Keratinocyte (primary cell): Measurements from ENCODE around the gene C1QTNF5. TPM values are rescaled to one million over a fixed set of nuclear protein-coding genes. Genes with fewer than 3 reads are reported as not detected.

ENCODE experiments used
- DNase-seq: peaks from one replicate; pipeline ENCODE4 v3.0.0-alpha.2; 2011; ENCODE audit warnings: low read depth, missing footprints, low spot score
- FAIRE-seq: peaks from 2 replicates; lab custom pipeline; 2011; peaks lifted over from hg19 to GRCh38; lab: Jason Lieb, UNC
- H2AFZ ChIP-seq: 2 replicates; pipeline ENCODE4 v1.6.0; 2012; ENCODE audit warnings: low read length, control low read depth, inconsistent platforms; ENCODE audit not compliant: control insufficient read depth
- H3K27ac ChIP-seq: 2 replicates; pipeline ENCODE4 v1.5.1; 2011; ENCODE audit warnings: low read length; ENCODE audit not compliant: control insufficient read depth, insufficient read depth
- H3K27me3 ChIP-seq: 3 replicates; pipeline ENCODE4 v1.6.0; 2011; ENCODE audit warnings: low read length; ENCODE audit not compliant: control insufficient read depth, insufficient read depth; ENCODE audit errors: extremely low read depth
- H3K36me3 ChIP-seq, 2 experiments: 2 replicates in 1 of 2; 3 replicates in 1 of 2; pipeline ENCODE4 v1.5.1; 2011; ENCODE audit warnings: low read length in 2 of 2, mild to moderate bottlenecking in 1 of 2; ENCODE audit not compliant: control insufficient read depth in 2 of 2, insufficient read depth in 2 of 2; ENCODE audit errors: extremely low read depth in 1 of 2
- H3K4me1 ChIP-seq: 3 replicates; pipeline ENCODE4 v1.5.1; 2011; ENCODE audit warnings: low read length; ENCODE audit not compliant: control insufficient read depth, insufficient read depth; ENCODE audit errors: extremely low read depth
- H3K4me2 ChIP-seq: 3 replicates; pipeline ENCODE4 v1.6.0; 2011; ENCODE audit warnings: low read depth, low read length; ENCODE audit not compliant: control insufficient read depth, insufficient read depth; ENCODE audit errors: extremely low read depth
- H3K4me3 ChIP-seq, 3 experiments: fragments of 200-600 bp in 1 of 3; sonication (generic) in 1 of 3; 2 replicates in 2 of 3; 3 replicates in 1 of 3; pipeline ENCODE4 v1.5.1; 2011 to 2016; ENCODE audit warnings: low read length in 3 of 3, mild to moderate bottlenecking in 3 of 3, control low read depth in 2 of 3, inconsistent platforms in 1 of 3, low read depth in 1 of 3, mixed read lengths in 1 of 3, mixed run types in 1 of 3, moderate library complexity in 1 of 3; ENCODE audit not compliant: control insufficient read depth in 2 of 3, insufficient read depth in 2 of 3; ENCODE audit errors: extremely low read depth in 1 of 3
- H3K79me2 ChIP-seq: 2 replicates; pipeline ENCODE4 v1.6.0; 2012; ENCODE audit warnings: low read length; ENCODE audit not compliant: control insufficient read depth, insufficient read depth
- H3K9ac ChIP-seq: 3 replicates; pipeline ENCODE4 v1.6.0; 2011; ENCODE audit warnings: low read length; ENCODE audit not compliant: control insufficient read depth, insufficient read depth; ENCODE audit errors: extremely low read depth
- H3K9me1 ChIP-seq: 3 replicates; pipeline ENCODE4 v1.6.0; 2011; ENCODE audit warnings: low read length; ENCODE audit not compliant: control insufficient read depth, insufficient read depth; ENCODE audit errors: extremely low read depth
- H3K9me3 ChIP-seq: 2 replicates; pipeline ENCODE4 v1.5.1; 2012; ENCODE audit warnings: low read depth, low read length; ENCODE audit not compliant: control insufficient read depth
- H4K20me1 ChIP-seq: 3 replicates; pipeline ENCODE4 v1.6.0; 2011; ENCODE audit warnings: low read length; ENCODE audit not compliant: control insufficient read depth, insufficient read depth; ENCODE audit errors: extremely low read depth
- EZH2 ChIP-seq: IDR thresholded peaks from one replicate; pipeline ENCODE4 v1.6.1; 2012; ENCODE audit warnings: inconsistent platforms, mild to moderate bottlenecking, low read length, moderate library complexity
- dilution Hi-C: fragments of 300-500 bp; cut with MboI; formaldehyde crosslinking; loops from one replicate; pipeline ENCODE4 v1.7.0; 2020; ENCODE audit warnings: low sequenced_read_pairs; ENCODE audit not compliant: extremely low pct_ligation_motif_present
- polyA plus RNA-seq, 5 experiments: library from polyadenylated mRNA; depleted of rRNA in 3 of 5; stranded (reverse) in 3 of 5; stranded (forward) in 1 of 5; unstranded in 1 of 5; fragments of >200 nt; gene quantifications; 1 replicate in 1 of 5; 2 replicates in 3 of 5; 3 replicates in 1 of 5; pipeline versions ENCODE4 v1.2.1 to v1.2.3, GENCODE V29; 2011 to 2012; ENCODE audit warnings: missing spikeins in 2 of 5, low read depth in 1 of 5, low replicate concordance in 1 of 5
- TF ChIP-seq, protein P1 (sequence below), 3 experiments: IDR thresholded peaks in 1 of 3; conservative IDR thresholded peaks in 1 of 3; optimal IDR thresholded peaks in 1 of 3; 2 replicates in 2 of 3; 3 replicates in 1 of 3; pipeline versions ENCODE3 to v1.5.1; 2011; ENCODE audit warnings: low read length in 3 of 3, mild to moderate bottlenecking in 3 of 3, moderate library complexity in 2 of 3, control low read depth in 1 of 3, inconsistent platforms in 1 of 3; ENCODE audit not compliant: insufficient read depth in 2 of 3; ENCODE audit errors: extremely low read depth in 1 of 3

C1QTNF5 gene
- polyA plus RNA-seq, 1 donor (not counting 4 experiments of a cell fraction or from before 2014, with no cell fraction given), result not detected

DNA sequence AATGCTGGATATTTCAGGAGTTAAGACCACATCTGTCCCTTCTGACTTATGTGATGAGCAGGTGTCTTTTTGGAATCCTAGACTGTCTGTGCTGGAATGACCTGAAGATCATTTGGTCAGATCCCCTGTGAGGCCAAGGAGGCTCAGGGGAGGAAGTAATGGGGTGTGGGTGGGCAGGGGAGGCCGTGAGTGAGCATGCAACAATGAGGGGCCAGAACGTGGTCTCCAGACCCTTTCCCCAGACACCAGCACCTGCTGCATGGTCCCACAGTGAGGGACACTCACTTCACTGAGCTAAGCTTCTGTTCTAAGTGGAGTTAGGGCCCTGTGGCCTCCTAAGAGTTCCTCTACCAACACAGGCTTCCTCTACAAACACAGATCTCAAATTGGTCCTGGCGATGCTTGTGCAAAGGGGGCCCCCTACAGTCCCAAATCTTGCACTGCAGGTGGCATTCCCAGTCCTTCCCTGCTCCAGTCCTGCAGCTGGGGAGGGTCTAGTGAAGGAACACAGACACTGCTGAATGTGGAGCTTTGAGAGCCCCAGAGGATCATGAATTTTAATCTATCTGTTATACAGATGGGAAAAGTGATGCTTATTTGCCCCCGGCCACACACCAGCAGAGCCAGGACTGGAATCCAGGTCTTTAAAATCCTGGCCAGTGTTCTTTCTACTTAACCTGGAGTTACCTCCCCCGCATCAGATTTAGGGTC, 33.4 kb upstream of the C1QTNF5 start:
- Histone ChIP-seq H3K9ac (no peak overlapping the region), H4K20me1 (no peaks in the 10 kb centered on the region), H3K4me1 (peaks cover 23% of the 10 kb centered on the region), H3K9me3 (no peaks in the 10 kb centered on the region), H3K27ac (no peak overlapping the region), H3K36me3 (no peaks in the 10 kb centered on the region), H3K79me2 (no peaks in the 10 kb centered on the region), H3K4me3 (no peak overlapping the region), H2AFZ (no peak overlapping the region), H3K4me2 (no peak overlapping the region), H3K9me1 (peaks cover 2% of the 10 kb centered on the region), H3K27me3 (peaks cover 6% of the 10 kb centered on the region)
- FAIRE-seq, result peak; percentile 78
- TF ChIP-seq, protein P1, sequence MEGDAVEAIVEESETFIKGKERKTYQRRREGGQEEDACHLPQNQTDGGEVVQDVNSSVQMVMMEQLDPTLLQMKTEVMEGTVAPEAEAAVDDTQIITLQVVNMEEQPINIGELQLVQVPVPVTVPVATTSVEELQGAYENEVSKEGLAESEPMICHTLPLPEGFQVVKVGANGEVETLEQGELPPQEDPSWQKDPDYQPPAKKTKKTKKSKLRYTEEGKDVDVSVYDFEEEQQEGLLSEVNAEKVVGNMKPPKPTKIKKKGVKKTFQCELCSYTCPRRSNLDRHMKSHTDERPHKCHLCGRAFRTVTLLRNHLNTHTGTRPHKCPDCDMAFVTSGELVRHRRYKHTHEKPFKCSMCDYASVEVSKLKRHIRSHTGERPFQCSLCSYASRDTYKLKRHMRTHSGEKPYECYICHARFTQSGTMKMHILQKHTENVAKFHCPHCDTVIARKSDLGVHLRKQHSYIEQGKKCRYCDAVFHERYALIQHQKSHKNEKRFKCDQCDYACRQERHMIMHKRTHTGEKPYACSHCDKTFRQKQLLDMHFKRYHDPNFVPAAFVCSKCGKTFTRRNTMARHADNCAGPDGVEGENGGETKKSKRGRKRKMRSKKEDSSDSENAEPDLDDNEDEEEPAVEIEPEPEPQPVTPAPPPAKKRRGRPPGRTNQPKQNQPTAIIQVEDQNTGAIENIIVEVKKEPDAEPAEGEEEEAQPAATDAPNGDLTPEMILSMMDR (optimal IDR thresholded peaks at IDR 0.05 in 1 of 3, IDR thresholded peaks at IDR 0.05 in 1 of 3, conservative IDR thresholded peaks at IDR 0.05 in 1 of 3; ENCODE audit: extremely low read depth in 1 of 3, insufficient read depth in 2 of 3, low read length in 3 of 3), result peak; percentile 86 to 98 (median 92)
- TF ChIP-seq EZH2, result no peak
- dilution Hi-C loops, result no loop called here
- DNase-seq, result no peak

DNA sequence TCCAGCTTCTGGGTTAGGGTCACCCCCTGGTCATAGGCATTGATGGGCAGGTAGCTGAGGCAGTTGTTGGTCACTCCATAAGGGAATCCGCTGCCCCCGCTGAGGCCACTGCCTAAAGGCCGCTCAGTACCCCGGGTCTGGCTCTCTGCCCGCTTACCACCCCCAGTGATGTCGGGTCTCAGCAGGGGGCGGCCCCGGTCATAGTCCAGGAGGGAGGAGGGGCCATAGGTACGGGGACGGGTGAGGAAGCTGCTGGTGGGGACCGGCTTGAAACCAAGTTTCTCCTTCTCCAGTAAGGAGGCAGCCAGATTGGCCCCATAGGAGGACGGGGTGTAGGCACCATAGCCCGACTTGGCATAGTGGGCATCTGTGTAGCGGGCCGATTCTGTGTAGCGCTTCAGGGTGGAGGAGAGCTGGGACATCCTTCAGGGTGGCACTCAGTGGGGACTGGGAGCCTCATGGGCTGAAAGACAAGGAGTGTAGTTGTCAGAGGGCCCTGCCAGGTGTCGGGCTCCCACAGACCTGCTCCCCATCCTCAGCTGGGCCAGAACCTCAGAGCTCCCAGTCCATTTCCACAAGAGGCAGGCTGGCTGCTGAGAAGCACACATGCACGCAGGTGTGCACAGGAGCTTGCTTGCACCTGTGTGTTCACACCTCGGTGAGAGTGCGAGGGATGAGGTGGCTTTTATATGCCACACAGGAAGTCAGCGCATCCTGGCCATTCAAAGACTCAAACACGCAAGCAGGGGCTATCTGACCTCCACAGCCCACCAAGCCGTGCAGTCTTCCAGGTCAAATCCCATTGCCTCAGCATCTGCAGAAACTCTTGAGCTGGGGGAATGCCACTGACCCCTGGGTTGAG, 32.6 kb upstream of the C1QTNF5 start:
- TF ChIP-seq EZH2, result no peak
- TF ChIP-seq, protein P1 (optimal IDR thresholded peaks at IDR 0.05 in 1 of 3, IDR thresholded peaks at IDR 0.05 in 1 of 3, conservative IDR thresholded peaks at IDR 0.05 in 1 of 3; ENCODE audit: extremely low read depth in 1 of 3, insufficient read depth in 2 of 3, low read length in 3 of 3), result no peak
- DNase-seq (no peak), FAIRE-seq (no peak)
- Histone ChIP-seq H3K9ac (no peak overlapping the region), H3K9me3 (no peaks in the 10 kb centered on the region), H3K4me1 (peaks cover 28% of the 10 kb centered on the region), H3K36me3 (no peaks in the 10 kb centered on the region), H3K27me3 (peaks cover 6% of the 10 kb centered on the region), H3K79me2 (no peaks in the 10 kb centered on the region), H2AFZ (no peak overlapping the region), H3K4me2 (no peak overlapping the region), H4K20me1 (no peaks in the 10 kb centered on the region), H3K4me3 (no peak overlapping the region), H3K9me1 (peaks cover 2% of the 10 kb centered on the region), H3K27ac (no peak overlapping the region)
- dilution Hi-C loops, result no loop called here
